ENCODE results near the gene ACSL5. TPM values are rescaled to one million over a fixed set of nuclear protein-coding genes. Genes with fewer than 3 reads are reported as not detected.
"Not testable (repeated sequence)": the region's sequence is repeated elsewhere in the genome, so short reads cannot be mapped to it uniquely, and the experiment has no call there.

Gene ACSL5
- total and polyA plus RNA-seq, 2 donors (not counting 1 experiment from before 2014, with no cell fraction given) = 31.5 to 36.2 TPM

GRCh38 chr10:112376396-112376790, 2.5 kb downstream of the ACSL5 start:
- Histone ChIP-seq H3K4me3 (ENCODE audit: control extremely low read depth in 1 of 5, extremely low read depth in 1 of 5, insufficient read depth in 1 of 5, low read depth in 2 of 5, low read length in 4 of 5) (peak overlapping the region; percentile 67 to 73 (median 68)), H3K4me1 (ENCODE audit: control insufficient read depth in 2 of 2, insufficient read depth in 2 of 2, low read length in 2 of 2) (peaks cover 25 to 29% of the 10 kb centered on the region in 2 donors), H3K79me2 (ENCODE audit: control insufficient read depth, insufficient read depth, low read length) (peaks cover 63% of the 10 kb centered on the region), H4K20me1 (ENCODE audit: control insufficient read depth, insufficient read depth, low read length, poor library complexity, severe bottlenecking) (peaks cover 16% of the 10 kb centered on the region), H3K9me3 (ENCODE audit: control extremely low read depth in 1 of 3, control insufficient read depth in 2 of 3, insufficient read depth in 1 of 3, low read length in 2 of 3) (no peaks in the 10 kb centered on the region), H3K9ac (ENCODE audit: low read length) (peak overlapping the region; percentile 92), H3K4me2 (replicated peaks; ENCODE audit: low read depth, low read length, poor library complexity, severe bottlenecking) (peak overlapping the region; percentile 86), H3K27me3 (replicated peaks in 1 of 4; ENCODE audit: control extremely low read depth in 1 of 4, control insufficient read depth in 3 of 4, insufficient read depth in 4 of 4, low read length in 3 of 4) (no peaks in the 10 kb centered on the region), H3K27ac (ENCODE audit: low read length in 2 of 2) (peak overlapping the region; percentile 92 to 96), H2AFZ (ENCODE audit: insufficient read depth, low read depth, low read length, poor library complexity, severe bottlenecking) (peak overlapping the region; percentile 94), H3K36me3 (replicated peaks in 1 of 2; ENCODE audit: control extremely low read depth in 1 of 2, control insufficient read depth in 1 of 2, extremely low read depth in 1 of 2, insufficient read depth in 2 of 2, low read length in 1 of 2) (peaks cover 0 to 10% of the 10 kb centered on the region in 2 experiments)
- peaks cover 61% of the 10 kb centered on the region for H3K4me1 Mint-ChIP-seq
- POLR2A ChIA-PET = interaction anchor here (1.7 kb wide), 1 partner anchor 71 kb away, joined by 13 read pairs; the partner anchor contains the start of genes VTI1A and ZDHHC6
- 2% methylated on average over 11 of the region's 11 CpGs for WGBS (ENCODE audit: insufficient coverage)
- intact Hi-C loops (cut with micrococcal nuclease) = loop anchor here (2.0 kb wide), 1 partner anchor 194 kb away; the partner anchor contains the start of gene GPAM
- CTCF ChIA-PET = interaction anchor here (0.9 to 1.4 kb wide), 2 partner anchors 11 to 59 kb away, joined by 3 to 6 read pairs; no protein-coding TSS in a partner anchor
- DNase-seq (no peak), ATAC-seq (ENCODE audit: low read depth) (no peak)
- H3K9me3 Mint-ChIP-seq (ENCODE audit: insufficient read depth) = no peaks in the 10 kb centered on the region
- H3K27me3 Mint-ChIP-seq = no peaks in the 10 kb centered on the region
- peak overlapping the region; percentile 99 for H3K27ac Mint-ChIP-seq
- TF ChIP-seq EZH2 (IDR thresholded peaks at IDR 0.05; ENCODE audit: borderline replicate concordance, insufficient read depth, low read depth, low read length, poor library complexity, severe bottlenecking) (no peak), CTCF (IDR thresholded peaks at IDR 0.05) (no peak)
- H3K4me3 Mint-ChIP-seq = peak overlapping the region; percentile 99

DNA sequence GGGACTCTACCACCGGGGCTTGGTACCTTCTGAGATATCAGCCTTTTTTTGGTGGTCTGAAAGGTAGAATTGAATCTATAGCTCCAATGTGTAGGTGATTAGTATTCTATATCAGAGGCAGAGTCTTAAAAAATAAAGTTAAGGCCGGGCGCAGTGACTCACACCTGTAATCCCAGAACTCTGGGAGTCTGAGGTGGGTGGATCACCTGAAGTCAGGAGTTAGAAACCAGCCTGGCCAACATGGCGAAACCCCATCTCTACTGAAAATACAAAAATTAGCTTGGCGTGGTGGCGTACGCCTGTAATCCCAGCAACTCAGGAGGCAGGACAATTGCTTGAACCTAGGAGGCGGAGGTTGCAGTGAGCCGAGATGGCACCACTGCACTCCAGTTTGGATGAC, 3.2 kb downstream of the ACSL5 start:
- CTCF ChIA-PET = not testable (repeated sequence)
- H3K36me3 ChIP-seq (replicated peaks in 1 of 2; ENCODE audit: control extremely low read depth in 1 of 2, control insufficient read depth in 1 of 2, extremely low read depth in 1 of 2, insufficient read depth in 2 of 2, low read length in 1 of 2) = peaks cover 0 to 13% of the 10 kb centered on the region in 2 experiments
- intact Hi-C loops (cut with micrococcal nuclease) = loop anchor here (2.0 kb wide), 1 partner anchor 194 kb away; the partner anchor contains the start of gene GPAM

More for the DNA sequence above, 3.2 kb downstream of the ACSL5 start:
- H3K4me3 Mint-ChIP-seq = peak overlapping the region; percentile 76
- DNase-seq; H3K27me3 Mint-ChIP-seq; POLR2A ChIA-PET; H3K9me3 ChIP-seq (ENCODE audit: control extremely low read depth in 1 of 3, control insufficient read depth in 2 of 3, insufficient read depth in 1 of 3, low read length in 2 of 3); H3K27ac Mint-ChIP-seq; H2AFZ ChIP-seq (ENCODE audit: insufficient read depth, low read depth, low read length, poor library complexity, severe bottlenecking); H3K9me3 Mint-ChIP-seq (ENCODE audit: insufficient read depth); ATAC-seq (ENCODE audit: low read depth); H3K27me3 ChIP-seq (replicated peaks in 1 of 4; ENCODE audit: control extremely low read depth in 1 of 4, control insufficient read depth in 3 of 4, insufficient read depth in 4 of 4, low read length in 3 of 4): not testable (repeated sequence)
- Histone ChIP-seq H4K20me1 (ENCODE audit: control insufficient read depth, insufficient read depth, low read length, poor library complexity, severe bottlenecking) (peaks cover 20% of the 10 kb centered on the region), H3K79me2 (ENCODE audit: control insufficient read depth, insufficient read depth, low read length) (peaks cover 67% of the 10 kb centered on the region), H3K4me1 (ENCODE audit: control insufficient read depth in 2 of 2, insufficient read depth in 2 of 2, low read length in 2 of 2) (peaks cover 25 to 29% of the 10 kb centered on the region in 2 donors), H3K9ac (ENCODE audit: low read length) (peak overlapping the region; percentile 92), H3K4me2 (replicated peaks; ENCODE audit: low read depth, low read length, poor library complexity, severe bottlenecking) (peak overlapping the region; percentile 86), H3K27ac (ENCODE audit: low read length in 2 of 2) (peak overlapping the region in 1 of 2 donors; percentile 96), H3K4me3 (ENCODE audit: control extremely low read depth in 1 of 5, extremely low read depth in 1 of 5, insufficient read depth in 1 of 5, low read depth in 2 of 5, low read length in 4 of 5) (peak overlapping the region in 4 of 5 experiments; percentile 68 to 73 (median 70))
- peaks cover 62% of the 10 kb centered on the region for H3K4me1 Mint-ChIP-seq
- WGBS (ENCODE audit: insufficient coverage) = 88% methylated on average over 5 of the region's 9 CpGs

Data from B cell (primary cell).